Measurements from ENCODE around the gene FASTKD2. TPM values are rescaled to one million over a fixed set of nuclear protein-coding genes. Genes with fewer than 3 reads are reported as not detected.

The FASTKD2 gene
- total RNA-seq, 1 donor from 2014 or later: 32.8 TPM

DNA sequence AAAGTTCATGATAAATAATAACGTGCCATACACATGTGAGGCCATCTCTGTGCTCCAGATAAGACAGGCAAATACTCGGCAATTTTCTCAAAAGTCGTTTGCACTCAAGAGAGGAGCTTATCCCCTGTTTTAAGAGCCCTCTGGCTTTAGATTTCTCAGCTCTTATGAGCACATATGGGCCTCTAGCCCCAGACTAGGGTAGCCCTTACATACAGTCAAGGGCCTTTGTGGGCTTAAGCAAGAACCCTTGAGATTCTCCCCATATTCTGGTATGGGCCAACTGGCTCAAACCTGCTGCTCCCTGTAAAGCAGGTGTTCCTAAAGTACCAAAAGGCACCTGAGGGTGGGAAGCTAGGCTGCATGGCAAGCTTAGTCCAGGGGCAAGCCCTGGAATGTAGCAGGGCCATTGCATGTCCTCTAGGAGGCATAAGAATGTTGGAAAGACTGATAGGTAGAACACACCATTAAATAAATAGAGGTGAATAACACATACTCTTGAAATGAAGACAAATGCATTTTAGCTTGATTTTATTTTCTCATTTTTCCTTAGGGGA, 66.1 kb downstream of the FASTKD2 start:
- Mint-ChIP-seq H3K36me3 (ENCODE audit: low read depth) (no peaks in the 10 kb centered on the region), H3K4me1 (ENCODE audit: low read depth) (no peaks in the 10 kb centered on the region), H3K27me3 (ENCODE audit: insufficient read depth) (peaks cover 2% of the 10 kb centered on the region), H3K9me3 (peaks cover 15% of the 10 kb centered on the region), H3K27ac (no peak overlapping the region), H3K4me3 (no peak overlapping the region)
- DNase-seq (ENCODE audit: low spot score): no peak
- intact Hi-C loops (cut with micrococcal nuclease): no loop called here

DNA sequence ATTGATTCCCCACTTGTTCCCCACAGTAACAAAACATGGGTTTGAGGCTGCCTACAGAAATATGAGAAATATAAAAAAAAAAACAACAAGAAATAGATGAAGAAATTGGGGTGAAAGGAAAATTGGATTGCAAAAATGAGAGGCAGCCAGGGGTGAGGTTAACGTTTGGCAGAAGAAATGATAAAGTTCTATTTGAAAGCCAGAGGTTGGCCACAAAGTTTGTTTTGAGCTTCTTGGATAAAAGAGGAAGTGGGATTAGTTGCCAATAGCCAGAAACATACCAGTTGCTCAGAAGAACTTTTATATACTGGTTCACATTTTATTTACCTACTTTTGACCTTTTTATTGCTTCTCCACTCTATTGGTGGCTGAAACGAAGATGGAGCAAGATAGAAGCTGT, 67.5 kb downstream of the FASTKD2 start:
- DNase-seq (ENCODE audit: low spot score): no peak
- Mint-ChIP-seq H3K4me3 (no peak overlapping the region), H3K4me1 (ENCODE audit: low read depth) (no peaks in the 10 kb centered on the region), H3K27ac (no peak overlapping the region), H3K36me3 (ENCODE audit: low read depth) (no peaks in the 10 kb centered on the region), H3K9me3 (peaks cover 15% of the 10 kb centered on the region), H3K27me3 (ENCODE audit: insufficient read depth) (peaks cover 4% of the 10 kb centered on the region)
- intact Hi-C loops (cut with micrococcal nuclease): no loop called here

DNA sequence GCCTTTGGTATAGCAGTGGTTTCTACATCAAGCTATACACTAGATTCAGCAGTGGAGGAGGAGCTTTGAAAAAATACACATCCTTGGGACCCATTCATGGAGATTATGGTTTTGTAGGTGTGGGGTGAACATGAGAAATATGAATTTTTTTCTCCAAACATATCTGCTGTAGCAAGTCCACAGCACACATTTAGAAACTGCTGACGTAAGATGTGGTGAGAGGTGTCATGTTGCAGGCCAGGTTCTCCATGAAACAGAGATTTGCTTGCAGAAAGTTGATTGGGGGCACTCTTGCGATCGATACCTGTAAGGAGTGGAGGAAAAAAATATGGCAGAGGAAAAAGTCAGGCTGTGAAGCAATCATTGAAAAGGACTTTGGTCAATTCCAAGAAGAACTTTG, 67.9 kb downstream of the FASTKD2 start:
- intact Hi-C loops (cut with micrococcal nuclease): no loop called here
- H3K9me3 Mint-ChIP-seq: peaks cover 15% of the 10 kb centered on the region
- no peak overlapping the region for H3K4me3 Mint-ChIP-seq
- H3K4me1 Mint-ChIP-seq (ENCODE audit: low read depth): no peaks in the 10 kb centered on the region
- H3K36me3 Mint-ChIP-seq (ENCODE audit: low read depth): no peaks in the 10 kb centered on the region
- H3K27ac Mint-ChIP-seq: no peak overlapping the region
- H3K27me3 Mint-ChIP-seq (ENCODE audit: insufficient read depth): peaks cover 4% of the 10 kb centered on the region
- DNase-seq (ENCODE audit: low spot score): no peak

DNA sequence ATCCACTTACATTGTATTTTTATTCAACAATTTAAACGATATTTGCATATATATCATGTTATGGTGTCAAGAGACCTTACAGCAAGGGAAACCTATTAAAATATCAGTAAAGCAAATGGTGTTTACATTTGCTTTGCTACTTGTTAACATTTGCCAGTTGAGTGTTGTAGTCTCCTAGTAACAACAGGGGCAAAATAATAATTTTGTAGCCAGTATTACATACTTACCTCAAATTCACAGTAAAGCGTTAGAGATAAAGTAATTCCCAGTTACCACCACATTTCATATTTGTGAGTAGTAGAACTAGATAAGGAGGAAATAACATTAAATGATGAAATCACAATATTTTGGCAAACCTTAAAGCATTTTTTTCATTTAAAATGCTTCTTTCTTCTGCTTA, 71.3 kb downstream of the FASTKD2 start:
- intact Hi-C loops (cut with micrococcal nuclease): no loop called here
- no peak for DNase-seq (ENCODE audit: low spot score)
- Mint-ChIP-seq H3K4me1 (ENCODE audit: low read depth) (no peaks in the 10 kb centered on the region), H3K4me3 (no peak overlapping the region), H3K27me3 (ENCODE audit: insufficient read depth) (peaks cover 9% of the 10 kb centered on the region), H3K27ac (no peak overlapping the region), H3K36me3 (ENCODE audit: low read depth) (no peaks in the 10 kb centered on the region), H3K9me3 (peaks cover 15% of the 10 kb centered on the region)

DNA sequence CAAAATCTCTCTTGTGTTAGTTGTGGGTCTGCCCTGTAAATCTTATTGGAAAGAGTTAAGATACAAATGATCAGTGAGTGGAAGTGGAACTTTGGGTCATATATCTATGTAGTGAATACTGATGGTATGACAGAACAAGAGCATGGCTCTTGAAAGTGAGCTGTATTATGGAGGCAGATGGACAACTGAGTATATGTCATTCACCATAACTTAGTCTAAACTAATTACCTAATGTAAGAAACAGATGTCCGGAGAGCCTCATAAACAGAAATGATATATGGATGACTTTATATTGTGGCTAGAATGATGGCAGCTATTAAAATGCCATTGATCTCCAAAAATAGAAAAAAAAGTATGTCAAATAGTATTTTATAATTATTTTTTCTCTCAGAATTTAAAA, 72.4 kb downstream of the FASTKD2 start:
- Mint-ChIP-seq H3K9me3 (peaks cover 15% of the 10 kb centered on the region), H3K36me3 (ENCODE audit: low read depth) (no peaks in the 10 kb centered on the region), H3K27ac (no peak overlapping the region), H3K4me3 (no peak overlapping the region), H3K4me1 (ENCODE audit: low read depth) (no peaks in the 10 kb centered on the region), H3K27me3 (ENCODE audit: insufficient read depth) (peaks cover 9% of the 10 kb centered on the region)
- no peak for DNase-seq (ENCODE audit: low spot score)
- intact Hi-C loops (cut with micrococcal nuclease): no loop called here

DNA sequence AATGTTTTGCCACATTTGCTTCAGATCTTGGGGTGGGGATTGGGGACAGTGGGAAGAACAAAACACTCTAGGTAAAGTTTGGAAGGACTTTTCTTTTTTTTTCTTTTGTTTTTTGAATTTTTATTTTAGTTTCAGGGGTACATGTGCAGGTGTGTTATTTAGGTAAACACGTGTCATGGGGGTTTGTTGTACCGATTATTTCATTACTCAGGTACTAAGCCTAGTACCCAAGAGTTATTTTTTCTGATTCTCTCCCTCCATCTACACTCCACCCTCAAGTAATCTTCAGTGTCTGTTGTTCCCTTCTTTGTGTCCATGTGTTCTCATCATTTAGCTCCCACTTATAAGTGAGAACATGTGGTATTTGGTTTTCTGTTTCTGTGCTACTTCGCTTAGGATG, 73.3 kb downstream of the FASTKD2 start:
- Mint-ChIP-seq H3K27me3 (ENCODE audit: insufficient read depth) (peaks cover 9% of the 10 kb centered on the region), H3K27ac (no peak overlapping the region), H3K36me3 (ENCODE audit: low read depth) (no peaks in the 10 kb centered on the region), H3K4me1 (ENCODE audit: low read depth) (no peaks in the 10 kb centered on the region), H3K4me3 (no peak overlapping the region), H3K9me3 (peaks cover 8% of the 10 kb centered on the region)
- intact Hi-C loops (cut with micrococcal nuclease): no loop called here
- DNase-seq (ENCODE audit: low spot score): no peak

DNA sequence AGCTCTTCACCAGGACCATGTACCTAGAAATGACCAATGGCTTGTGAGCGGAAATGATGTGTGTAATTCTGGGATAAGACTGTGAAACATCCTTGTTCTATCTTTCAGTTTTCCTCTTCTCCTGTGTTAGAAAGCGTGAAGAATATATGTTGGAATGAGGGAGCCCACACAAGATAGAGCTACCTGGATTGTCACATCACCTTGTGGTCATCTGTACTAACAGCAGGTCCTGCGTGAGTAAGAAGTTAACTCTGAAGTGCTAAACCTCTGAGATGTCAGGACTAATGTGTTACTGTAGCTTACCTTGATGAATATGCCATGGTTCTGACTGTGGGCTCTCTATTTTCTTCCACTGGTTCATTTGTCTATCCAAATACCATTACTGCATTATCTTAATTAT, 75.6 kb downstream of the FASTKD2 start:
- Mint-ChIP-seq H3K27me3 (ENCODE audit: insufficient read depth) (peaks cover 7% of the 10 kb centered on the region), H3K27ac (no peak overlapping the region), H3K4me1 (ENCODE audit: low read depth) (no peaks in the 10 kb centered on the region), H3K4me3 (no peak overlapping the region), H3K9me3 (no peaks in the 10 kb centered on the region), H3K36me3 (ENCODE audit: low read depth) (no peaks in the 10 kb centered on the region)
- intact Hi-C loops (cut with micrococcal nuclease): no loop called here
- DNase-seq (ENCODE audit: low spot score): no peak

Other genes with a start within 250 kb of the FASTKD2 start
- not detected in 2 replicates for gene FAM237A, start 123.1 kb upstream of the FASTKD2 start, total RNA-seq
- not detected in 2 replicates for gene DYTN, start 47.2 kb upstream of the FASTKD2 start, total RNA-seq
- gene MDH1B, start 278 bp upstream of the FASTKD2 start, total RNA-seq: 0.20 and 0.36 TPM in 2 replicates
- gene CPO, start 173.9 kb downstream of the FASTKD2 start, total RNA-seq: not detected in 2 replicates

All from activated T-helper 1 cell treated with anti-CD3 and anti-CD28 coated beads, Interleukin-12 subunit alpha, Interleukin-12 subunit beta, Interleukin-2, Interleukin-4 antibody, amounts not matched to agents 30 ng/mL and 10 ng/mL and 1 ng/mL, durations not matched to agents 14 hours and 24 hours and 36 hours (primary cell).